GM19455 (cell line): ENCODE results near the gene ATXN10.
"Not testable (repeated sequence)": the region's sequence is repeated elsewhere in the genome, so short reads cannot be mapped to it uniquely, and the experiment has no call there.

Experiments used
- ATAC-seq: cut with Tn5 transposase; IDR thresholded peaks from one replicate; pipeline ENCODE4 v1.9.1; 2021; ENCODE audit not compliant: unreplicated experiment

ATXN10 gene

DNA sequence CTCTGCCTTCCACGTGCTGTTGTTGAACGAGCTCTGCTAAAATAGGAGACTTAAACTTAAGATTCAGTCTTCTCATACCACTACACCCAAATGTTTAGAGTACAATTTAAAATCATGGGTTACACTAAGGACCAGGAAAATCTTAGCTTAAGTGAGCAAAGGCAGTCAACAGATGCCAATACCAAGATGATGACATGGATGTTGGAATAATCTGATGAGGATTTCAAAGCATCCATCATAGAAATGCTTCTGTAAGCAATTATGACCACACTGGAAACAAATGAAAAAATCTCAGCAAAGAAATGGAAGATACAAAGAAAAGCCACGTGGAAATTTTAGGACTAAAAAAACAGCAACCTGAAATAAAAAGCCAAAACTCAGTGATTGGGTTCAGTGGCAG lies 109.8 kb downstream of the ATXN10 start:
- no peak for ATAC-seq

DNA sequence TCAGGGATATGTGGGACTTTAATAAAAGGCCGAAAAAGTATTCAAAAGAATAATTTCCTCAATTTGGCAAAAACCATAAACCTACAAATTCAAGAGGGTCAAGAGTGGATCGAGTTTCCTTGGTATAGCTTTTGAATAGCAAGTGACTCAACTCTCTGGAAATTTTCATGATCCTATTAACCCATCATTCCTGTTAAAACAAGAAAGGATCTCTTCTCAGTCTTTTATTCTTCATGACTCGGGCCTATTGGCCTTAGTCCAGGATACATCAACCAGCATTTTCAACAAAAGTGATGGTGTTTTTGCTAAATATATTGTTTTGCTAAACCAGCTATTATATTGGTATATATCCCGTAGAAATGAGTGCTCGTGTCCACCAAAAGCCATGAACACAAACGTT lies 110.3 kb downstream of the ATXN10 start:
- no peak for ATAC-seq

DNA sequence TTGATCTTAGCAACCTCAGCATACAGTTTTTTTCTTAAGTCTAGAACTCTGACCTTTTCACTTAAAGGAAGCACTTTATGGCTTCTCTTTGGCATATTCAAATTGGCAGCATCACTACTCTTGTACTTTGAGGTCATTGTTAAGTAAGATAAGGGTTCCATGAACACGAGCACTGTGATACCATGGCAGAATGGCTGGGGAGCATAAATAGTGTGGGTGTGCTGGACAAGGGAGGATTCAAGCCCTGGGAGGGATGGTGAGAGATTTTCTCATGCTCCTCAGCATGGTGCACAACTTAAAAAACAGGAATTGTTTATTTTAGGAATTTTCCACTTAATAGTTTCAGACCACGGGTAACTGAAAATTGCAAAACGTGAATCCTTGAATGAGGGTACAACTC lies 111.4 kb downstream of the ATXN10 start:
- no peak for ATAC-seq

DNA sequence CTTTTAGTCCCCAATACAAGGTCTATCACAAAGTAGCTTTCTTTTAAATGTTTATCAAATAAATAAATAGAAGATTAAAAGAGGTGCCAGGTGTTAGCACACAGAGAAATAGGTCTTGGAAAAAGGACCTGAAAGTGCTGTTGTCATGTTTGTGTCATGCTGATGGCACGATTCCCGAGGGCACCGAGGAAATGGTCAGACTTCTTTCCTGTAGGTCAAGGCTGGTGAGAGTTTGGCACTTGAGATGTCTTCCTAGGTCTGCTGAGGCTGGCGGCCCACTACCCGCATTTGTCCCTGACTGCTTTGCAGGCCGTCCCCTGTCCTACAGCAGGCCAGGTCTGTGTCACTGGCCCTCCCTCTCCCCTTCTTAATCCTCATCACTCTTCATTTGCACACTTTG lies 112.1 kb downstream of the ATXN10 start:
- ATAC-seq = no peak

DNA sequence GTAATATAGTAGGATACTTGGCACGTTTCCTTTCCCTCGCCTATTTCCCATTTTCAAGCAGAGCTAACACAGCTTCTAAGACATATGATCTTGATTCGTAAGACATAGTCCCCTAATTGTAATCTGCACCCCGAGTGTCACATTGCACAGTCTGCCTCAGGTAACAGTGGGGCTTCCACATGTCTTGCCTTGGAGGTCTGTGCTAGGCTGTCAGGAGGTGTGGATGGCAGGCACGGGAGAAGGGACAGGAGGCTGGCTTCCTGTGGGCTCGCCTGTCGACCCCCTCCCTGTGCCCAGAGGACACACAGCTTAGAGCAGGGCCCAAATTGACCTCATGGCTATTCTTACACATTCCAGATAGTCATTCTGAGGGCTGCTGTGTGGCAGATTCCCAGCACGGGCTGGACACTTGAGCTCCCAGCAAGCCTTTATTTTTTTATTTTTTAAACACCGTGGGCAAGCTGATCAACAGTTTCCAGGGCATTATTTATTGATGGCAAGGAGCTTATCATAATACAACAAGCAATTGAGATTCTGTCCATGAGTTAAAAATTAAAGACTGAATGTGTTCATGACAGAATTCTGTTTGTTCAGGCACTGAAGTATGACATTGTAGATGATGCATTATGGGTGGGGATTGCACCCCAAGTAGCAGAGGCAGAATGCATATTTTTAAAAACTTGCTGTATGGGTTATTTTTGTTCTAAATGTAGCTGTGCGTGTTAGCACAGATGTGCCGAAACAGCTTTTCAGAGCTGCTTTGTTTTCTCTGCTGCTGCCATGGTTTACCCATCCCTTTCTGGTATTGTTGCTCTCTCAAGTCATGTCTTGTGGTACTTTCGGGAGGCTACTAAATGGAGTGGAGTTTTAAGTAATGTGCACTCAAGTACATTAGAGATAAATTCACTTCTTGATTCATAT lies 113.0 kb downstream of the ATXN10 start:
- no peak for ATAC-seq

DNA sequence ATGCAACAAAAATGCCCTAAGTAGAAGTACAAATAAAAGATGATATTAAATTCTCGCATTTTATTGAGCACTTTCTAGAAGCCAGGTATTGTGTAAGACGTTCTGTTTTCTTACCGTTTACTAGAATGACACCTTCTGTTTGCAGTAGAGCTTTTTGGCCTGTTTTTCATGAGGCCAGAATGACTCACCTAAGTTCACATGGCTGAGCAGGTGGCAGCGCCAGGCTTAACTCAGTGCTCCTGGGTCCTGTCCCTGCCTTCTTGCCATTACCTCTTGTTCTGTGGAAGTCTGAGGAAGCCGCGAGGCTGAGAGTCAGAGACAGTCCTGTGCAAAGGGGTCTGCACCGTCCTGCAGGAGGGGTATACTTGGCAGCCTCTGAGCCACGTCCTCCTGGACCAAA lies 113.8 kb downstream of the ATXN10 start:
- ATAC-seq = no peak

DNA sequence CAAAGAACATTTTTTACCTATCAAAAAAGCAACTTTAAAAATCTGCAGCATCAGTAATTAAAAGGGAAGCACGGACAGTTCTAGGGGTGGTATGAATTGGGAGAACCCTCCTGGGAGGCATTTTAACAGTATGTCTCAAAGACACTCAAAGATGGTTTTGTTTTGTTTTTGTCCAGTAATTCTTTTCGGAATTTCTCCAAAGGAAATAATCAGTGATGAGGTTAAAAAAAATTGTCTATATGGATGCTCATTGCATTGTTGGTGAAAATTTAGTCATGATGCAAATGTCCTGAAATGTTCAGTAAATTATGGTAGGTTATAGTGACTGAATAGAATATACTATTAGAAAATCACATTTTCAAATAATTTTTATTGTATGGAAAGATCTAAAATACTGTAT lies 115.1 kb downstream of the ATXN10 start:
- ATAC-seq = no peak

DNA sequence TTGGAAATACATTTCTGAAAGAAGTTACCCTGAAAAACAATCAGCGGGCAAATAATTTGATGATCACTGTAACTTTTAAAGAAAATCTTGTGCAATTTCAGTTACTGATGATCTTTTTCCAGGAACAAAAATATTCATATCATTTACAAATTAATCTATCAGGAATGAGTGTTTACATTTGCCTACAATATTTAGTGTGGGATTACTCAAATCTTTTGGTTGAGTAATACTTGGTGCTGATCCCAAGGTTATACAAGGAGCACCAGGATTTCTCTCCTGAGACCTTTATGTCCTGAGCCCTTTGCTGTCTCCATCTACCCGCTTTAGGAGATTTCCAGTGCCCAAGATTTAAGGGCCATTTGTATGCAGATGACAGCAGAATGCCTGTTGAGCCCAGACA lies 116.1 kb downstream of the ATXN10 start:
- ATAC-seq = no peak

DNA sequence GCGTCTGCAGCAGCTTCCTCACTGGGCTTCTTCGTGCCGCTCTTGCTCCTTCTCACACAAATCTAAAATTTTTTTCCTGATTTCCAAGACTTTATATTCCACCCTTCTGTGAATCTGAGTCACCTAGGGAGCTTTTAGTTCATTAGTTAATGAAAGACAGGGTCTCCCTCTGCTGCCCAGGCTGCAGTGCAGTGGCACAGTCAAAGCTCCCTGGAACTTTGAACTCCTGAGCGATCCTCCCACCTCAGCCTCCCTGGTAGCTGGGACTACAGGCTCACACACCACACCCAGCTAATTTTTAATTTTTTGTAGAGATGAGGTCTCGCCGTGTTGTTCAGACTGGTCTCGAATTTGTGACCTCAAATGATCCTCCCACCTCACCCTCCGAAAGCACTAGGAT lies 116.9 kb downstream of the ATXN10 start:
- no peak for ATAC-seq

DNA sequence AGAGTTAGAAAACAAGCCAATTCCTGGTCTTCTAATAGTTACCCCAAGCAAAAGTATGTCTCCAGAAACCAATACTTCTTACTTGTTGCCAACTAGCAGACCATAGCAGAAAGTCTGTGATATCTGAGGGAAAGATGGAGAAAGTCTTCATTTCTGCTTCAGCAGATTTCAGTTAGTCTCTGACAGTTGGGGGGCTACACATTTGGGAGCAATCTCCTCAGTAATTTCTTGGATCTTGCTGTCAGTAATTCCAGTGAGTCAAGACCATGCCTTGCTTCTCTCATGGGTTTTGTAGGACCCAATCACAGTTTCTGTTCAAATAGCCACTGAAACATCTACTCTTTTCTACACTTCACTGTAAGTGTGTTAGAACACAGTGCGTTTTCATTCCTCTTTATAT lies 118.8 kb downstream of the ATXN10 start:
- no peak for ATAC-seq

DNA sequence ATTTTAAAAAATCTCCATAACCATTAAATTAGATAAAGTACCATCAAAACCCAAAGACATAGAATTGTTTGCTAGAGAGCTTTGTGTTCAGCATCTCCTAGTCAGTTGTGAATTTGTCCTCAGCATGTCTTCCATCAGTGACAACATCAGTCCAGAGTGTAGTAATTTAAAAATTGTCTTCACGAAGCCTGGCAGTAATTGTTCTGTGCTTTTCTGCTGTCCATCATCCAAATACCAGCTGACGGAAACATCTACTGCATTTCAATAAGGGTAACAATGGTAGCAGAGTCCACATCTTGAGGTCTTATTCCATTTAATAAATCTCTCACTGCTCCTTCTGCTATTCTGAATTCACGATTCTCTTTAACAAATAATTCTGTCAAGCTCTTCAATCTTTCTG lies 121.5 kb downstream of the ATXN10 start:
- no peak for ATAC-seq

DNA sequence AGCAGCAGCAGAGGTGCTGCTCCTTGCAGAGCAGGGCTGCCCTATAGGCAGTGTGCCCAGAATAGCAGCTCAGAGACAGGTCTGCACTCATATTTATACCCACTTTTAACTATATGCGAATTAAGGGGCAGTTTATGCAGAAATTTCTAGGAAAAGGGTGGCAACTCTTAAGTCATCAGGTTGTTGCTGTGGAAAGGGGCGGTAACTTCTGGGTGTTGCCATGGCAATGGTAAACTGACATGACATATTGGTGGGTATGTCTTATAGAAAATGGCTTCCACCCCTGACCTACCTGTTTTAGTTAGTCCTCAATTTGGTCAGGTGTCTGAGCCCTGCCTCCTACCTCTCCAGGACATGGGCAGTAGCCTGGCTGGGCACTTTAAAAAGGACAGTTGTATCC lies 122.3 kb downstream of the ATXN10 start:
- ATAC-seq = no peak

DNA sequence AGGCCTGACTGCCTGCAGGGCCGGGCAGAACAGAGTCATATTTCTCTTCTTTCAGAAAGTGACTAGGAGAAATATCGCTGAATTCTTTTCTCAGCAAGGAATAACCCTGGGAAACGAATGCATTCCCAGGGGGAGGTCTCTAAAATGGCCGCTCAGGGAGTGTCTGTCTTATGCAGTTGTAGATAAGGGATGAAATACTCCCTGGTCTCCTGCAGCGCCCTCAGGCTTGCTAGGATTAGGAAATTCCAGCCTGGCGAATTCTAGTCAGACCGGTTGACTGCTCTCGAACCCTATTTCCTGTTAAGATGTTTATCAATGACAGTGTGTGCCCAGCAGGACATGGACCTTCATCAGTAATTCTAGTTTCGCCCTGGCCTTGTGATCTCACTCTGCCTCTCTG lies 124.4 kb downstream of the ATXN10 start:
- ATAC-seq = not testable (repeated sequence)

DNA sequence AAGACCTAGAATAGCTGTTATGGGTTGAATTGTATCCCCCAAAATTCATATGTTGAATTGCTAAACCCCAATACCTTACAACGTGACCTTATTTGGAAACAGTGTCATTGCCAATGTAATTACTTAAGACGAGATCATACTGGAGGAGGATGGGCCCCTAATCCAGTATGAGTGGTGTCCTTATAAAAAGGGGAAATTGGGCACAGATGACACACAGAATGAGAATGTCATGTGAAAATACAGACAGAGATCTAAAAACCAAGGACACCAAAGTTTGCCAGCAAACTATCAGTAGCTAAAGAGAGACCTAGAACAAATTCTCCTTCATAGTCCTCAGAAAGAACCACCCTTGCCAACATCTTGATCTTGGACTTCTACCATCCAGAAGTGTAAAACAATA lies 127.7 kb downstream of the ATXN10 start:
- no peak for ATAC-seq

DNA sequence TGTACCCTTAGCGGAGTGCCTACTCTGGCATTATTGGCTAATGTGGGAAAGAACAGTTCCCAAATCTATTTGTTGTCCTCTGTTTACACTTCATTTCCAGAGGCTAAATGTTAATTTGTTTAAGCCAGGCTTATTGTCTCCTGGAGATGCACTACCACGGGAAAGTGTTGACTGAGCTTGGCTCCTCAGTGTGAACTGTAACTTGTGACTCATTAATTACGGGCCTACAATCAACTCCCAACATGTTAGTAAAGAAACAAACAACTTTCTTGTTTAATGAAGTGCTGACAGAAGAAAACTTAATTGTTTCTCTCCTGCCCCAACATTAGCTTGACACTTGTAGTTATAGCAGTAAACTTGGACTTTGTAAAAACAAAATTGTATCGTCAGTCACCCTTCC lies 130.4 kb downstream of the ATXN10 start:
- no peak for ATAC-seq

DNA sequence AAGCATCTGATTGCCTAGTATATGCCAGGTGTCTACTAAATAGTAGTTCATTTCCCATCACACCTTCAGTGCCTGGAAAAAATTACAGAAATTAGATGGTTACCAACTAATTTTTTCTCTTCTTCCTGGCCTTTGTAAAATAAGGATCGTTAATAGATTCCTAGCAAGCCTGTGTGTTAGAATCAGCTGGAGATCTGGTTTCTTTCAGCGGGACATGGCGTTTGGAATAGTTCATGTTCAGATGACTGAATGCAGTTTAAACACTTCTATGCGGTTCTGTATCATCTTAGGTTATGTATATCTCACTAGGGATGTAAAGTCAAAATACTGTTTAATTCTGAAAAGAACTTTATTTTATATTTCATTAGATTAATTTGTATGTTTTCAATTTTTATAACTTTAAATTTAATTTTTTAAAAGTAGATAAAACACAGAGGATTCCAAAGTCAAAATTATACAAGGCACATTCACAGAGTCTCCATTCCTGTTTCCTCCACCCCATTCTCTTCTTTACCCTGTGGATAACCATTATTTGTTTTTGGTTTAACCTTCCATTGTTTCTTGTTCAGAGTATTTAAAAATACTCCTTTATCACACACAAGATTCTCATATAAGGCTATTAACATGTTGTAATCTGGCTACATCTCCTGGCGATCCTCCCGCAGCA lies 132.8 kb downstream of the ATXN10 start:
- no peak for ATAC-seq

DNA sequence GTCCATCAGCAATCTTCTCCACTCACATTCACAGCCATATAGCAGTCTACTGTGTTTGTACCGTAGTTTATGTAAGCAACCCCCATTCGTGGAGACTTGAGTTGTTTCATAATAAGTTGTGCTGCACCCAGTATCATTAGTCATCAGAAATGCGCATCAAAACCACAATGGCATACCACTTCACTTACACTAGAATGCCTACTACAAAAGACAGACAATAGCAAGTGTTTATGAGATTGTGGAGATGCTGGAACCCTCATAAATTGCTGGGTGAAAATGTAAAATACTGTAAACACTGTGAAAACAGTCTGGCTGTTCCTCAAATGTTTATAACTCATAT lies 133.3 kb downstream of the ATXN10 start:
- no peak for ATAC-seq

DNA sequence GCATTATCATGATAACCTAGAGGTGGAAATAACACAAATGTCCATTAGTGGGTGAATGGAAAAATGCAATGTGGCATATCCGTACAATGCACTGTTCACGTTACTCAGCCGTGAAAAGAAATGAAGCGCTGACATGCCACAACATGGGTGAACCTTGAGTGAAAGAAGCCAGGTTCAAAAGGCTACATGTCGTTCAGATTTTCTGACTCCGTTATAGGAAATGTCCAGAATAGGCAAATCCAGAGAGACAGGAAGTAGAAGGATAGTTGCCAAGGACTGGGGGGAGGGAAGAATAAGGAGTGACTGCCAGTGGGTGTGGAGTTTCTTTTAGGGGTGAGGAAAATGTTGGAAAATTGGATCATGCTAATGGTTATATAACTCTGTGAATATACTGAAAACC lies 133.8 kb downstream of the ATXN10 start:
- no peak for ATAC-seq

DNA sequence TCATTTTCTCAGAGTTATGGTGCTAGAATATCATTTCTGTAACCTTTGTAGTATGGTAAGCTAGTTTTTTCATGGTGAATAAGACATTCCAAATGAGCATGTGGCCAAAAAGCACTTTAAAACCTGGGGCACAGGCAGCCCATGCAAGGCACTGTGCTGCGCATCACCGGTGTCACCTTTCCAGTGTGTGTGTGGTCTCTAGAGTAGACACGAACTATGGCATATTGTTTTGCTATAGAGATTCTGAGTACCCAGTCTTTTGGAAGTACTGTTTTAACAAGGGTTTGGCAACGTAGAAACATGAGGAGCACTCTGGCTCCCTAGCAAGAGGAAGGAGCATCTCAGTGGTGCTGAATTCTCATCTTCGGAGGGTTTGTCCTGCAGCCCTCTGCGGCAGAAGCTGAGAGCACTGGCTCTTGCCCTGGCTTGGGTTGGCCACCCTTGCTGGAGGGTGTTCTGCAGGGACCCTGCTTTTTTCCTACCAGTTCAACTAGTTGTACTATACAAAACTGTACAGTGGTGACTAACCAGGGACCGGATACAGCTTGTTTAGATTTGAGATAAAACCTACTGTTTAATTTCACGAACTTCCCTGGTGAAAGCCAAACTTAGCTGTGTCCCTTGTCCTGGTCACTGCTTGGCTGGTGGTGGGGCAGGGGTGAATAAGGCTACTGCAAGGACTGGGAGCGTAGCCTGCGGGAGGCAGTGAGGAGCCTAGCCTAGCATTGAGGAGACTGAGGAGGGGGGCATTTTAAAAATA lies 135.7 kb downstream of the ATXN10 start:
- no peak for ATAC-seq

DNA sequence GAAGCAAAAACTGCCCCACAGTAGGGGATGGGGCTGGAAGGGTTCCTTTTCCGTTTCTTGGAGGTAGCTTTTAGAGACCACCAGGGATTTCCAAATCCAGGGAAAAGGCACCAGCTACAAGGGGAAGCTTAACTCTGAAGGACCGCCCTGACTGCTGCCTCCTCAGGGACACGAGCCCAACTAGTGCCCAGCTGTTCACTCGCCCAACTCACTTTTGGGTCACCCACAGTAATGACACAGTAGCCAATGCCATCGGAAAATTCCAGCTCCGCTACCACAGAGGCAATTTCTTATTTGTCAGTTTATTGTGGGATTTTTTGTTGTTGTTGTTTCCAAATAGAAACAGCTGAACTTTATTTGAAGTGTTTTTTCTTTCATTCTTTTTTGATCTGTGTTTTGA lies 141.3 kb downstream of the ATXN10 start:
- no peak for ATAC-seq

DNA sequence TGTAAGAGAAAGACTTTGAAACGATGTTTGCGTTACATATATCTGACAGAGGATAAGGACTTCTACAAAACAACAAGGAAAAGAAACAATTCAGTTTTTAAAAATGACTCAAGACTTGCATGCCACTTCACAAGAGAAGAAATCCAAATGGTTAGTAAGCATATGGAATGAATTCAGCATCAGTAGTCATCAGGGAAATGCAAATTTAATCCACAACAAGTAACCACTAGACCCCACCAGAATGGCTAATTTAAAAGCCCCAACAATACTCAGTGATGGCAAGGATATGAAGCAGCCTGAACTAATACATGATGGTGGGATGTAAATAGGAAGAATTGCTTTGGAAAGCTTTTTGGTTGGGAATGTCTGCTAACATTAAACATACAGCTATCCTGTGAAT lies 142.6 kb downstream of the ATXN10 start:
- no peak for ATAC-seq

DNA sequence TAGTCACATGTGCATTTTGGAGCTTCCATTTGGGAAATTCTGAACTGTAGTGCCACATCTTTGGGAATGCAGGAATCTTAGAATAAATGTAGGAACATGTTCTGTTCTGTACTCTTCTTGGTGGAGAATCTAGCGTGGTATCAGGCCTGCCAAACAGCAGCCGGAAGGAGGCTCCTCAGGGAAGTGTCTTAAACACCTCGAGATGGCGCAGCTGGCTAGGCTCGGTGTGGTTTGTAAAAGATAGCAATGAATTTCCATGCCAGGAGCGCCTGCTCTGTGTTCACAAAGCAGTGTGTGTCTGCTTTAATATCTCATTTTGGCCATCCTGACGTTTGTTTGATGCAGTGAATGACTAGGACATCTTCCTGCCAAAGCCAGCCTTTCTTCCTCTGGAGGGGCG lies 145.1 kb downstream of the ATXN10 start:
- no peak for ATAC-seq
